ENCODE data around the gene ACP7. TPM values are rescaled to one million over a fixed set of nuclear protein-coding genes. Genes with fewer than 3 reads are reported as not detected.
"Not testable (repeated sequence)": the region's sequence is repeated elsewhere in the genome, so short reads cannot be mapped to it uniquely, and the experiment has no call there.

The ACP7 gene
- total and polyA plus RNA-seq, 2 donors (not counting 3 experiments of a cell fraction or from before 2014, with no cell fraction given), result 0.04 to 0.49 TPM

DNA sequence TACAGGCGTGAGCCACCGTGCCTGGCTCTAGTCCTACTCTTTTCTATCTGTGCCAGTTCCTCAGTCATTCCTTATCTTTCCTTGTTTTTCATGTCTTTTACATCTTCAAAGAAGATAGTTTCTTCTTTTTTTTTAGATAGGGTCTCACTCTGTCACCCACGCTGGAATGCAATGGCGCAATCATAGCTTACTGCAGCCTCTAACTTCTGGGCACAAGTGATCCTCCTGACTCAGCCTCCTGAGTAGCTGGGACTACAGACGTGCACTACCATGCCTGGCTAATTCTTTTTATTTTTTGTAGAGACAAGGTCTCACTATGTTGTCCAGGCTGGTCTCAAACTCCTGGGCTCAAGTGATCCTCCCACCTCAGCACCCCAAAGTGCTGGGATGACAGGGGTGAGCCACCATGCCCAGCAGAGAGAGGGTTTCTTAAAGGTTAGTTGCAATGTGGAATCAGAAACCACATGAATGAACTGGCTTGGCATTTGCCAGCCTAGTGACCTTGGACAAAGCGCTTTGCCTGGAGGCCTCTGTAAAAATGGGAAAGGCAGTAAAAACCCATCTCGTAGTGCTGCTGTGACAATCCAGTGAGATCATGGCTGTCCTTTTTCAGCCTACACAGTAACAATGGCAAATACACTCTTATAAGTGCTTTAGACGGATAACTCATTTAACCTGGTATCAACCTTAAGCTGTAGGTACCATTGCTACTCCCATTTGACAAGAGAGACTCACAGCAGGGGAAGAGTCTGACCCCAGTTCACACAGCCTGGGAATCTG, 3.9 kb downstream of the ACP7 start:
- no peak overlapping the region for H3K27ac ChIP-seq (ENCODE audit: insufficient read depth, low read depth, low read length)
- peaks cover 8% of the 10 kb centered on the region for H3K4me1 ChIP-seq (ENCODE audit: control insufficient read depth, extremely low read depth, insufficient read depth, low read length)
- FAIRE-seq, result no peak
- ChIA-PET CTCF (interaction anchor here (0.9 to 2.1 kb wide), 3 partner anchors 10 to 325 kb away, joined by 3 to 5 read pairs (median 3); no protein-coding TSS in a partner anchor), POLR2A (no interaction called here)
- no peaks in the 10 kb centered on the region for H3K9me1 ChIP-seq (replicated peaks; ENCODE audit: control insufficient read depth, extremely low read depth, insufficient read depth, low read length)
- TF ChIP-seq FOS (IDR thresholded peaks at IDR 0.05; ENCODE audit: borderline replicate concordance, insufficient read depth, low read length) (no peak), POLR2AphosphoS5 (IDR thresholded peaks at IDR 0.05; ENCODE audit: insufficient read depth, low read depth, low read length) (no peak), GATA2 (IDR thresholded peaks at IDR 0.05; ENCODE audit: insufficient read depth, insufficient read length, low read depth, low read length) (no peak), MYC (IDR thresholded peaks at IDR 0.05; ENCODE audit: low read depth, low read length) (no peak), JUN (IDR thresholded peaks at IDR 0.05; ENCODE audit: borderline replicate concordance, insufficient read depth, insufficient read length, low read depth) (no peak), EZH2 (IDR thresholded peaks at IDR 0.05; ENCODE audit: borderline replicate concordance, low read depth, low read length, severe bottlenecking) (no peak), POLR2A (IDR thresholded peaks at IDR 0.05; ENCODE audit: low read depth, low read length) (no peak)
- TF ChIP-seq, protein P1, sequence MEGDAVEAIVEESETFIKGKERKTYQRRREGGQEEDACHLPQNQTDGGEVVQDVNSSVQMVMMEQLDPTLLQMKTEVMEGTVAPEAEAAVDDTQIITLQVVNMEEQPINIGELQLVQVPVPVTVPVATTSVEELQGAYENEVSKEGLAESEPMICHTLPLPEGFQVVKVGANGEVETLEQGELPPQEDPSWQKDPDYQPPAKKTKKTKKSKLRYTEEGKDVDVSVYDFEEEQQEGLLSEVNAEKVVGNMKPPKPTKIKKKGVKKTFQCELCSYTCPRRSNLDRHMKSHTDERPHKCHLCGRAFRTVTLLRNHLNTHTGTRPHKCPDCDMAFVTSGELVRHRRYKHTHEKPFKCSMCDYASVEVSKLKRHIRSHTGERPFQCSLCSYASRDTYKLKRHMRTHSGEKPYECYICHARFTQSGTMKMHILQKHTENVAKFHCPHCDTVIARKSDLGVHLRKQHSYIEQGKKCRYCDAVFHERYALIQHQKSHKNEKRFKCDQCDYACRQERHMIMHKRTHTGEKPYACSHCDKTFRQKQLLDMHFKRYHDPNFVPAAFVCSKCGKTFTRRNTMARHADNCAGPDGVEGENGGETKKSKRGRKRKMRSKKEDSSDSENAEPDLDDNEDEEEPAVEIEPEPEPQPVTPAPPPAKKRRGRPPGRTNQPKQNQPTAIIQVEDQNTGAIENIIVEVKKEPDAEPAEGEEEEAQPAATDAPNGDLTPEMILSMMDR (IDR thresholded peaks at IDR 0.05; ENCODE audit: extremely low read depth in 1 of 2, insufficient read depth in 1 of 2, low read depth in 1 of 2, low read length in 2 of 2), result no peak
- TF ChIP-seq, protein P2, sequence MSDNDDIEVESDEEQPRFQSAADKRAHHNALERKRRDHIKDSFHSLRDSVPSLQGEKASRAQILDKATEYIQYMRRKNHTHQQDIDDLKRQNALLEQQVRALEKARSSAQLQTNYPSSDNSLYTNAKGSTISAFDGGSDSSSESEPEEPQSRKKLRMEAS (IDR thresholded peaks at IDR 0.05; ENCODE audit: insufficient read depth, insufficient read length), result no peak
- no peaks in the 10 kb centered on the region for H3K36me3 ChIP-seq (ENCODE audit: control insufficient read depth in 2 of 2, extremely low read depth in 1 of 2, insufficient read depth in 2 of 2, low read length in 2 of 2)
- DNase-seq (ENCODE audit: low read depth, low spot score), result no peak
- no peaks in the 10 kb centered on the region for H3K27me3 ChIP-seq (ENCODE audit: control insufficient read depth in 2 of 2, insufficient read depth in 2 of 2, low read length in 2 of 2)
- intact Hi-C loops (cut with micrococcal nuclease) (no loop called here), dilution Hi-C loops (cut with MboI; ENCODE audit: extremely low pct_ligation_motif_present, low sequenced_read_pairs) (no loop called here)
- no TSS peak for BruUV-seq (replicated peaks)
- H3K79me2 ChIP-seq (ENCODE audit: control insufficient read depth, insufficient read depth, low read length), result no peaks in the 10 kb centered on the region
- no peak overlapping the region for H3K9ac ChIP-seq (replicated peaks; ENCODE audit: extremely low read depth, insufficient read depth, low read length)
- H3K4me3 ChIP-seq (replicated peaks in 1 of 3; ENCODE audit: insufficient read depth in 1 of 3, low read depth in 1 of 3, low read length in 3 of 3), result no peak overlapping the region
- H3K4me2 ChIP-seq (ENCODE audit: insufficient read depth, low read length), result no peak overlapping the region
- H4K20me1 ChIP-seq (replicated peaks; ENCODE audit: control insufficient read depth, extremely low read depth, insufficient read depth, low read length), result no peaks in the 10 kb centered on the region
- H2AFZ ChIP-seq (ENCODE audit: low read depth, low read length), result no peak overlapping the region
- H3K9me3 ChIP-seq (replicated peaks; ENCODE audit: control insufficient read depth, insufficient read depth, low read length), result no peaks in the 10 kb centered on the region

DNA sequence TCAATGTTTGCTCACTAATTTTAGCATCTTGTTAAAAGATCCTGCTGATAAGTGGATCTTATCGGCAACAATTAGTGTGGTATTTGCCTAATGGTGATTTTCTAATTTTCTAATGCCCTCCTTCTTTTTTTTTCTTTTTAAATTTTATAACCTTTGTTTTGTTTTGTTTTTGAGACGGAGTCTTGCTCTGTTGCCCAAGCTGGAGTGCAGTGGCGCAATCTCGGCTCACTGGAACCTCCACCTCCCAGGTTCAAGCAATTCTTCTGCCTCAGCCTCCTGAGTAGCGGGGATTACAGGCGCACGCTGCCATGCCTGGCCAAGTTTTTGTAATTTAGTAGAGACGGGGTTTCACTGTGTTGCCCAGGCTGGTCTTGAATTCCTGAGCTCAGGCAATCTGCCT, 5.8 kb downstream of the ACP7 start:
- H3K79me2 ChIP-seq (ENCODE audit: control insufficient read depth, insufficient read depth, low read length); dilution Hi-C loops (cut with MboI; ENCODE audit: extremely low pct_ligation_motif_present, low sequenced_read_pairs); H3K27me3 ChIP-seq (ENCODE audit: control insufficient read depth in 2 of 2, insufficient read depth in 2 of 2, low read length in 2 of 2); H3K9me3 ChIP-seq (replicated peaks; ENCODE audit: control insufficient read depth, insufficient read depth, low read length); H2AFZ ChIP-seq (ENCODE audit: low read depth, low read length); intact Hi-C loops (cut with micrococcal nuclease); H3K36me3 ChIP-seq (ENCODE audit: control insufficient read depth in 2 of 2, extremely low read depth in 1 of 2, insufficient read depth in 2 of 2, low read length in 2 of 2); FAIRE-seq; H3K9me1 ChIP-seq (replicated peaks; ENCODE audit: control insufficient read depth, extremely low read depth, insufficient read depth, low read length); H3K4me3 ChIP-seq (replicated peaks in 1 of 3; ENCODE audit: insufficient read depth in 1 of 3, low read depth in 1 of 3, low read length in 3 of 3); H4K20me1 ChIP-seq (replicated peaks; ENCODE audit: control insufficient read depth, extremely low read depth, insufficient read depth, low read length); H3K4me1 ChIP-seq (ENCODE audit: control insufficient read depth, extremely low read depth, insufficient read depth, low read length); POLR2A ChIA-PET; H3K4me2 ChIP-seq (ENCODE audit: insufficient read depth, low read length); BruUV-seq (replicated peaks); H3K27ac ChIP-seq (ENCODE audit: insufficient read depth, low read depth, low read length); H3K9ac ChIP-seq (replicated peaks; ENCODE audit: extremely low read depth, insufficient read depth, low read length); DNase-seq (ENCODE audit: low read depth, low spot score): not testable (repeated sequence)
- CTCF ChIA-PET, result interaction anchor here (0.8 to 2.2 kb wide), 3 partner anchors 20 to 39 kb away, joined by 3 to 6 read pairs (median 3); no protein-coding TSS in a partner anchor
